CD4-positive, alpha-beta T cell treated with Interleukin-10 for 1 hour (primary cell): ENCODE measurements around the gene LPCAT1.
"Not testable (repeated sequence)": the region's sequence is repeated elsewhere in the genome, so short reads cannot be mapped to it uniquely, and the experiment has no call there.

Experiments
- DNase-seq: peaks from one replicate; pipeline ENCODE4 v3.0.0-alpha.2; 2020

The LPCAT1 gene

GRCh38 chr5:1439388-1440097 lies 84.2 kb downstream of the LPCAT1 start:
- no peak for DNase-seq

DNA sequence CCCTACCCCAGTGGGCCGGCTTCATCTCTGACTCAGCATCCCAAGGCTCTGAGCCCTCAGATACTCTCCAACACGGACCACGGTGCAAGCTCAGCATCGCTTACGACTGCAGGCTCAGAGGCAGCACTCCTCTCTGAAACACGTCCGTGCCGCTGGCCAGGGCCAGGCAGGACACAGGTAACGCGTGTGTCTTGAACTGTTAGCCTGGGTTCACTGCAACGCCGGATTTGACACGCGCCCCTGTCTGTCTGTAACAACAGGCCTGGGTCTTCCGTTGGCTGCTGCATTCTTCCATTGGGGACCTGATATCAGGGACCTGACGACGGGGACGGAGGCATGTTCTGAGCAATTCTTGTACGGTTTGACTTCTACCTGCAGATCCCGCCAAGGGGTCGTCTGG lies 84.9 kb downstream of the LPCAT1 start:
- DNase-seq: no peak

DNA sequence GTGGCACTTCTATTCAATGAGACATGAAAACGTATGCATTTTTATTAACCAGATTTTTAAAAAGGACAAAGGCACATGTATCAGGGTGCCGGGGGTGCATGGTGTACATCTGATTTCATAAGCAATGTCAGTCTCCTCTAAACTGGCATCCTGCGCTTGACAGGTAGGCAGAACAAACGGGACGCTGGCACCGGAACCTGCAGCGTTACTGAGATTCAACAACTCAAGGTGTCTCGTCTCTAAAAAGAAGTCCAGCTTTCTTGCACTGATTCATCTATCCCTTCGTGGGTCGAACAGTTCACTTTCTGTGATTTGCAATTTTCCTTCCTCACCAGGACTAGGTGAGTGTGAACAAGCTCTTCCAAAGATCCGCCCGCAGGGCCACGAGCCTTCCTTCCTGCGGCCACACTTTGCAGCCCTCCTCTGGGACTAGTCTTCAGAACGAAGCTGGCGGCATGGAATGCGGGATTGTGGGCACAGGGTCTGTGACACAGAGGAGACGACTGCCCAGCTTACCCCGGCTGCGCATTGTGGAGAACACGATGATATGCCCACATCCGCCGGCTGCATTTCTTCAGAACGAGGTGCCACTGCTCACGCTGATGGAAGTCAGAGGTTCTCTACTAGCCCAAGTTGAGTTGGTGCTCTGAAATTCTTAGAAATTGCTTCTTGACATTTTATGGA lies 85.7 kb downstream of the LPCAT1 start:
- no peak for DNase-seq

DNA sequence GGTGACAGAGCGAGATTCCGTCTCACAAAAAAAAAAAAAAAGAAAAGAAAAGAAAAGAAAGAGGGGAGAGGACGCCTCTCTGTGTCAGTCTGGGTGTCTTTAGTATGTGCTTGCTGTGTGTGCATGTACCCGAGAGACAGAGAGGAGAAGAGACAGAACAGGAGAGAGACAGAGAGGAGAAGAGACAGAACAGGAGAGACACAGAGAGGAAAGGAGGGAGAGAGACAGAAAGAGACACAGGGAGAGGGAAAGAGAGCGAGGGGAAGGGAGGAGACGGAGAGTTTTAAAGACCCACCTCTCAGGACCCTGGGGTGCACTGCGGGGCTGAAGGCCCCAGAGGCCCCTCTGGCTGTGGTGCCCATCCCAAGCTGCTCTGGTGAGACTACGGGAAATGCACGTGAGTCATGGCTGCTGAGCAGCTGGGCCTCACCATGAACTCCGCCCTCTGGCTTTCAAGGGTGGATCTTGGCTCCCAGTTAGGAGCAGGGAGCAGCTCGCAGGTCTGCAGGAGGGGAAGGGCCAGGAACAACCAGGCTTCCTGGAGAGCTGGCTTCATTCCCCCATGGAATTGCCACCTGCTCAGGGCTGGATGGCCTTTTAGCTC lies 86.4 kb downstream of the LPCAT1 start:
- no peak for DNase-seq

DNA sequence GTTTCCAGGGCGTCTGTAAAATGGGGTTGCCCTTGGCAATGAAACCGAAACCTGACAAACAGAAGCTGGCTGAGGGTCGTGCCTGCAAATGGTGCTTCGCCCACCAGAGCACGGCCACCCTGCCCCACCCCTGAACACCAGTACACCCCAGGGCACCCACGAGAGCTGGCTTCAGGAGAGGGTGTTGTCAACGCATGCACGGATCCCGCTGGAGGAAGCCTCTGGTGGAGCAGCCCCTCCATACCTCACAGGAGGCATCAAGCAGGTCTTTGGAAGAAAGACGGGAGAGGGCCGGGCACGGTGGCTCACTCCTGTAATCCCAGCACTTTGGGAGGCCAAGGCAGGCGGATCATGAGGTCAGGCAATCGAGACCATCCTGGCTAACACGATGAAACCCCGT lies 87.1 kb downstream of the LPCAT1 start:
- no peak for DNase-seq

DNA sequence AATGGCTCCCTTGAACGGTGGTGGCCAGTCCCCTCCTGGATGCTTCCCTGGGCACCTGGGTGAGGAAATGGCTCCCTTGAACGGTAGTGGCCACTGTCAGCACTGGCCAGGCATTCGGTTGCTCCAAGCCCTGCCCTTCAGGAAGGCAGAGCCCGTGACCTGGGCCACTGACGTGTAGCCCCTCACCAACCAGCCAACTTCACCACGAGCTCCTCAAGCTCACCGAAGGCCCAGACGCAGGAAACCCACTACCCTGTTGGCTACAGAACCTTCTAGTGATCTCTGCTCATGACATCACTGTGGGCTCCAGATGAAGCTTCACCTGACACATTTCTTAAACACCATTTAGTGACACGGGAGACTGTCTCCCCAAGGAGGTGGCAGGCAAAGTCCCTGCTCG lies 87.7 kb downstream of the LPCAT1 start:
- DNase-seq: no peak

GRCh38 chr5:1435369-1435768 lies 88.4 kb downstream of the LPCAT1 start:
- no peak for DNase-seq

DNA sequence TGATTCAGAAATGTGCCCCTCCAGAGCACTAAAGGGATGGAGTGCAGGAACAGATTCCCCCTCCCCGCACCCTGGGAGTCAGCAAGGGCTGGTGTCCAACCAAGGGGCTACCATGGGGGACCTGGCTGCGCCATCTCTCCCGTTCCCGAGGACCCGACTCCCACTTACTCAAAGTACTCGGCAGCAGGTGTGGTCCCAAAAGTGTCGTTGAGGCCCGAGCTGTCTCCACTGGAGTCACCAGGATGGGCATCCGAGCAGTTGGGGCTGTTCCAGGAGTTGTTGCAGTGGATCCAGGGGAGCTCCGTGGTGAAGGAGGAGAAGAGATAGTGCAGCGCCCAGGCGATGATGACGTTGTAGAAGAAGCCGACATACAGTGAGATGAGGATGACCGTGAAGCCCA lies 91.5 kb downstream of the LPCAT1 start:
- DNase-seq: no peak

GRCh38 chr5:1431896-1432295 lies 91.9 kb downstream of the LPCAT1 start:
- DNase-seq: no peak

DNA sequence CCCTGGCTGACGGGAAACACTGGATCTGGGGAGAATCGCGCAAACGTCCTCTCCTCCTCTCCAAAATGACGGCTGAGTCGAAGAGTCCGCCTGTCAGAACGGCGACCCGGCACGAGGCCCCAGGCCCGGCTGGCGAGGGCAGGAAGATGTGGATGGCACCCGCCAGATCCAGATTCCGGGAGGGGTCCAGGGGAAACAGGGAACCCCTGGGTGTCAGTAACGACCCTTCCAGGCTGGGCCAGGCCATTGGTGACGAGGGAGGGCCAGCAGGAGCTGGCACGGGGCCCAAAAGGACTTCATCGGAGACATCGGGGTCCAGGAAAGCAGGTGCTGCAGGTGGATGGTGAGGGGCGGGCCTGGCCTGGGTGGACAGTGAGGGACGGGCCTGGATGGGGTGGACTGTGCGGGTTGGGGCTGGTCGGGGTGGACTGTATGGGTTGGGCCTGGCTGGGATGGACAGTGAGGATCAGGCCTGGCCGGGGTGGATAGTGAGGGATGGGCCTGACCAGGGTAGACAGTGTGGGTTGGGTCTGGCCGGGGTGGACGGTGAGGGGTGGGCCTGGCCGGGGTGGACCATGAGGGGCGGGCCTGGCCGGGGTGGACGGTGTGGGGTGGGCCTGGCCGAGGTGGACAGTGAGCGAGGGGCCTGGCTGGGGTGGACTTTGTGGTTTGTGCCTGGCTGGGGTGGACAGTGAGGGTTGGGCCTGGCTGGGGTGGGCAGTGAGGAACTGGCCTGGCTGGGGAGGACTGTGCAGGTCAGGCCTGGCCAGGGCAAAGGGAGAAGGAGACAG lies 92.5 kb downstream of the LPCAT1 start:
- DNase-seq: no peak

- DNase-seq: no peak
Measured at GRCh38 chr5:1430121-1430795, 93.5 kb downstream of the LPCAT1 start.

DNA sequence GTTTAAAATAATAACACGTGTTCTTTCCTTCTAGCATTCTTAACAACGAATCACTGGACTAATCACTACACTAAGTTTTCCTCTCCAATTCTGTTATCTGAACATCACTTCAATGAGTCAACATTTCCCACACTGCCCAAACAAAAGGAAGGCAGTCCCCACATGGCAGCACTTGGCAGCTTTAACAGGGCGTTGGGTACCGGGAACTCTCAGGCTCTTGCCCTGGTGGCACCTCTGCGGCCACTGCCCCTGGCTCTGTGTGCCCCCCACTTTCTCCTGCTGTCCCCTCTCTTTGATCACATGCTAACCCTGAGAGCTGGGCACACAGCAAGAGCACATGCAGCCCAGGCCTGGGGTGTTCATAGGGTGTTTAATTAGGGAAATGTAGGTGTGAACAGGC lies 94.3 kb downstream of the LPCAT1 start:
- DNase-seq: no peak

DNA sequence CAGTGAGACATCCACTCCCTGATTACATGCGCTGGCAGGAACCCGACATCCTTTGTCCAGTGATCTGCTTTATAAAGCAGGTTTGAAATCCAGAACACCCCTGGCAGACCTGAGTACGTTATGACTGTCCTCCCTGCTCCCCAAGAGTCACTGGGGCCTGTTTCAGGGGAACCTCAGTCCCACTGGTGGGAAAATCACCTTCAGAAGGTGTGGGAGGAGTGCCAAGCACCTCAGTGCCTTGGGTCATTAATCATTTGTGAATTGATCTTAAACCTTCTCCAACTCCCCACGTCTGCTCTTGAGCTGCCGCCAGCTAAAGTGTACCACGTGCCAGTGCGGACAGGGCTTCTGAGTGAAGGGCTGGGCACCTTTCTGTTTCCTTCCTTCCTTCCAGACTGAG lies 94.7 kb downstream of the LPCAT1 start:
- DNase-seq: no peak

DNA sequence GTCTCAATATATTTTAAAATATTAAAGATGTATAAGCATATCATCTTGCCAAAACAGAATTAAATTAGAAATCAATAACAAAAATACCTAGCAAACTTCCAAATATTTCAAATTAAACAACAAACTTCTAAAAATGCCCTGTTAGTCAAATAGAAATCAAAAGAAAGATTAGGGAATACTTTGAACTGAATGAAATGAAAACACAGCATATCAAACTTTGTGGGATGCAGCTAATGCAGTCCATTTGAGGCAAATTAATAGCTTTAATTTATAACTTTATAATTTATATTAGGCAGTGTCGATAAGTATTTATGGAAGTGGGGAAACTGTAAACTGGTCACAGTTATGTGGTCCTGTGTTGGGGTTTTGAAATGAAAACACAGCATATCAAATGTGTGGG lies 95.7 kb downstream of the LPCAT1 start:
- DNase-seq: no peak

- no peak for DNase-seq
Measured at GRCh38 chr5:1424716-1425115, 99.0 kb downstream of the LPCAT1 start.

DNA sequence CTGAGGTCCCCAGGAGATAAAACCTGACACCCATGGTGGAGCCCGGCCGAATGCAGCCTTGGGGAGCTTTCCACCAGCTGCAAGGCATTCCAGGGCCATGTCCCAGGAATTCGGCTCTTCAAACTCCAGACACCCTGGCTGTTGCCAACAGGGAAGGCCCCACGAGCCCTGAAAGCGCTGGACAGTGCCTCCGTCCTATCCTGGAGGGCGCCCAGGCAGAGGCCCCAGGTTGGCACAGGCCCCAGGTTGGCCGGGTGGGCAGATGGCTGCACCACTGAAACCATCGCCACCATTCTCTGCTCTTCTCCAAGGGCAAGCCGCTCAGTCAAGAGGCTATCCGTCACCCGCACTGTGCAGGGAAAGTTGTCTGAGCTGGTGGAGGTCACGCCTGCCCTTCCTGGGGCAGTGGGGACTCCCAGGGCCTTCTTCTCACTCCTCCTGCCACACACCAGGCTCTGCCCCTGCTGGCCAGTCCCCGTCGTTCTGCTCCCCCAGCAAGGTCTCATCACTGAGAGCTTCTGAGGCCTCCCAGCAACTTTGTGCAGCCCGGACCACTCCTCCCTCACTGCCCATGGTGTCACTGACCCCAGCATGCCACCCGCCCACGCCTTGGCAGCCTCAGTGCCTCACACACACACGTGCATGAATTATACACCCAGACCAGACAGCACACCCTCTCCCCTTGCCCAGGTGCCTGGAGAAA lies 99.7 kb downstream of the LPCAT1 start:
- no peak for DNase-seq

DNA sequence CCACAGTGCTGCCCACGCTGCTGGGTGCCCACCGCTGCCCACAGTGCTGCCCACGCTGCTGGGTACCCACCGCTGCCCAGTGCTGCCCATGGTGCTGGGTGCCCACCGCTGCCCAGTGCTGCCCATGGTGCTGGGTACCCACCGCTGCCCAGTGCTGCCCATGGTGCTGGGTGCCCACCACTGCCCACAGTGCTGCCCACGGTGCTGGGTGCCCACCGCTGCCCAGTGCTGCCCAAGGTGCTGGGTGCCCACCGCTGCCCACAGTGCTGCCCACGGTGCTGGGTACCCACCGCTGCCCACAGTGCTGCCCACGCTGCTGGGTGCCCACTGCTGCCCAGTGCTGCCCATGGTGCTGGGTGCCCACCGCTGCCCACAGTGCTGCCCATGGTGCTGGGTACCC lies 101.2 kb downstream of the LPCAT1 start:
- not testable (repeated sequence) for DNase-seq

- DNase-seq: no peak
Measured at GRCh38 chr5:1421521-1422341, 102.0 kb downstream of the LPCAT1 start.

- no peak for DNase-seq
Measured at GRCh38 chr5:1420211-1421195, 103.3 kb downstream of the LPCAT1 start.
